Calu3 (cell line): ENCODE data around the gene IQGAP1. TPM values are rescaled to one million over a fixed set of nuclear protein-coding genes. Genes with fewer than 3 reads are reported as not detected.

Experiments
- BruUV-seq: library from RNA; stranded (reverse); fragments of 400-500 nt; replicated peaks from 2 replicates; lab custom pipeline; 2021; lab: Mats Ljungman, UMichigan
- CTCF ChIA-PET: fragments of 300-600 bp; sonication (Branson Sonifier 250); formaldehyde crosslinking; loops from one replicate; lab custom pipeline; 2022; ENCODE audit warnings: antibody characterized with exemption; lab: Charles Lee
- DNase-seq: peaks from one replicate; pipeline ENCODE4 v3.0.0; 2022
- H3K27ac Mint-ChIP-seq: one replicate; pipeline ENCODE4 v1.8.0; 2022; ENCODE audit warnings: mixed read lengths; ENCODE audit not compliant: unreplicated experiment
- H3K27me3 Mint-ChIP-seq: one replicate; pipeline ENCODE4 v1.8.0; 2022; ENCODE audit warnings: mixed read lengths; ENCODE audit not compliant: unreplicated experiment
- H3K36me3 Mint-ChIP-seq: one replicate; pipeline ENCODE4 v1.8.0; 2022; ENCODE audit warnings: mild to moderate bottlenecking, moderate library complexity, mixed read lengths; ENCODE audit not compliant: insufficient read depth, unreplicated experiment
- H3K4me1 Mint-ChIP-seq: one replicate; pipeline ENCODE4 v1.8.0; 2022; ENCODE audit warnings: mild to moderate bottlenecking, low read depth, mixed read lengths; ENCODE audit not compliant: unreplicated experiment
- H3K4me3 Mint-ChIP-seq: one replicate; pipeline ENCODE4 v1.8.0; 2022; ENCODE audit warnings: mild to moderate bottlenecking, low read depth, moderate library complexity, mixed read lengths; ENCODE audit not compliant: unreplicated experiment
- H3K9me3 Mint-ChIP-seq: one replicate; pipeline ENCODE4 v1.8.0; 2022; ENCODE audit warnings: low read depth, mixed read lengths; ENCODE audit not compliant: unreplicated experiment
- intact Hi-C: fragments of 100-400 bp; cut with micrococcal nuclease; formaldehyde crosslinking; loops from one replicate; pipeline ENCODE4 v1.10.0; 2022; ENCODE audit not compliant: unreplicated experiment
- total RNA-seq: library from RNA; stranded (reverse); gene quantifications from 2 replicates; pipeline ENCODE4 v1.2.3, GENCODE V29; 2022
- TF ChIP-seq, protein P1 (sequence below): fragments of 200-600 bp; IDR thresholded peaks from one replicate; pipeline ENCODE4 v1.8.0; 2022; ENCODE audit warnings: antibody characterized with exemption; ENCODE audit not compliant: unreplicated experiment

The IQGAP1 gene
- total RNA-seq, 1 experiment from 2014 or later: 206 TPM

DNA sequence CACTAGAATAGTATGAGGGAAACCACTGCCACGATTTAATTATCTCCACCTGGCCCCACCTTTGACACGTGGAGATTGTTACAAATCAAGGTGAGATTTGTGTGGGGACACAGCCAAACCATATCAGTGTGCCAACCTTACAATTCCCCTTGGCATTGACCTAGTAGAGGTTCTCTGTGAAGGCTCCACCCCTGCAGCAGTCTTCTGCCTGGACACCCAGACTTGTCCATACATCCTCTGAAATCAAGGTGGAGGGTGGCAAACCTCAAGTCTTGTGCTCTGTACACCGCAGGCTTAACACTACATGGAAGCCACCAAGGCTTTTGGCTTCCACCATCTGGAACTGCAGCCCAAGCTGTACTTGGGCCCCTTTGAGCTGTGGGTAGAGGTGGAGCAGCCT, 8.8 kb upstream of the IQGAP1 start:
- Mint-ChIP-seq H3K4me3 (no peak overlapping the region), H3K4me1 (no peaks in the 10 kb centered on the region), H3K27me3 (no peaks in the 10 kb centered on the region), H3K9me3 (peaks cover 7% of the 10 kb centered on the region), H3K27ac (no peak overlapping the region), H3K36me3 (no peaks in the 10 kb centered on the region)
- CTCF ChIA-PET: interaction anchor here (0.6 kb wide), 1 partner anchor 69 kb away, joined by 3 read pairs; no protein-coding TSS in a partner anchor
- no peak for DNase-seq
- TF ChIP-seq, protein P1, sequence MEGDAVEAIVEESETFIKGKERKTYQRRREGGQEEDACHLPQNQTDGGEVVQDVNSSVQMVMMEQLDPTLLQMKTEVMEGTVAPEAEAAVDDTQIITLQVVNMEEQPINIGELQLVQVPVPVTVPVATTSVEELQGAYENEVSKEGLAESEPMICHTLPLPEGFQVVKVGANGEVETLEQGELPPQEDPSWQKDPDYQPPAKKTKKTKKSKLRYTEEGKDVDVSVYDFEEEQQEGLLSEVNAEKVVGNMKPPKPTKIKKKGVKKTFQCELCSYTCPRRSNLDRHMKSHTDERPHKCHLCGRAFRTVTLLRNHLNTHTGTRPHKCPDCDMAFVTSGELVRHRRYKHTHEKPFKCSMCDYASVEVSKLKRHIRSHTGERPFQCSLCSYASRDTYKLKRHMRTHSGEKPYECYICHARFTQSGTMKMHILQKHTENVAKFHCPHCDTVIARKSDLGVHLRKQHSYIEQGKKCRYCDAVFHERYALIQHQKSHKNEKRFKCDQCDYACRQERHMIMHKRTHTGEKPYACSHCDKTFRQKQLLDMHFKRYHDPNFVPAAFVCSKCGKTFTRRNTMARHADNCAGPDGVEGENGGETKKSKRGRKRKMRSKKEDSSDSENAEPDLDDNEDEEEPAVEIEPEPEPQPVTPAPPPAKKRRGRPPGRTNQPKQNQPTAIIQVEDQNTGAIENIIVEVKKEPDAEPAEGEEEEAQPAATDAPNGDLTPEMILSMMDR: no peak
- intact Hi-C loops: no loop called here
- BruUV-seq: no TSS peak

DNA sequence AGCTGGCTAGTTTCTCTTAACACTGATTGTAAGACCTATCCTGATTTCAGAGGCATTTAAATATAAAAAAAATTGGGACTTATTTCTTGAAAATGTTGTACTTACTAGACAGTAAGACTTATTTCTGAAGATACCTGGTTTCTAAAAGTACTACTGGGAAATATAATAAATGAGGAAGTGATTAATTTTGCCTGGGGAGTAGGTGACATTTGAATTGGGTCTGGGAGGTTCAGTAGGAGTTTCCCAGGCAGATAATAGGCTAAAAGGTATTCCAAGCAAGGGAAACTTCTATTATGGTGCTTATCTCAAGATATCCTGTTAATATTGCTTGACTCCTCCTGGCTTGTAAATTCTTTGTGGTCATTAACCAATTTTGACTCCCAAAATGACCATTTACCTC, 6.5 kb upstream of the IQGAP1 start:
- H3K4me1 Mint-ChIP-seq: no peaks in the 10 kb centered on the region
- intact Hi-C loops: no loop called here
- no peaks in the 10 kb centered on the region for H3K27me3 Mint-ChIP-seq
- no TSS peak for BruUV-seq
- H3K4me3 Mint-ChIP-seq: no peak overlapping the region
- no peak for DNase-seq
- CTCF ChIA-PET: interaction anchor here (1.8 kb wide), 1 partner anchor 8 kb away, joined by 4 read pairs; no protein-coding TSS in a partner anchor
- TF ChIP-seq, protein P1: no peak
- H3K9me3 Mint-ChIP-seq: peaks cover 7% of the 10 kb centered on the region
- H3K36me3 Mint-ChIP-seq: no peaks in the 10 kb centered on the region
- H3K27ac Mint-ChIP-seq: no peak overlapping the region

DNA sequence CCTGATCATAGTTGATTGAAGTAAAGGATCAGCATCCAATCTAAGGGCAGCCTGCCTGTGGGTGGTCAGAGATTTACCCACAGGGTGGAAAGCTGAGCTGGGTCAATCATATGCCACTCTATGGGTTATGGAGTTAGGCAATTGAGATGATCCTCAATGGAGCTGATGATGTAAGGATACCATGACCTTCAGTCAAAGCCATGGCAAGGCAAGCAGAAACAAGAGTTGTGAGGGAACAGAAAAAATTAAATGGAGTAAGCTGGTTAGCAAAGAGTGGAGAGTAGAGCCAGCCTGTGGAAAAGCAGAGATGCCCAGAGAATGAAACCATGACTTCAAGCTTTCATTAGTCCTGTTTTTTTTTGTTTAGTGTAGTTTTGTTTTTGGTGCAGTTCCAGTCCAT, 5.7 kb upstream of the IQGAP1 start:
- Mint-ChIP-seq H3K27ac (no peak overlapping the region), H3K27me3 (no peaks in the 10 kb centered on the region), H3K4me1 (no peaks in the 10 kb centered on the region), H3K4me3 (no peak overlapping the region), H3K36me3 (peaks cover 3% of the 10 kb centered on the region), H3K9me3 (peaks cover 7% of the 10 kb centered on the region)
- CTCF ChIA-PET: interaction anchor here (0.7 to 1.8 kb wide), 2 partner anchors 9 to 492 kb away, joined by 4 read pairs; no protein-coding TSS in a partner anchor
- DNase-seq: no peak
- intact Hi-C loops: no loop called here
- BruUV-seq: no TSS peak
- TF ChIP-seq, protein P1: no peak

DNA sequence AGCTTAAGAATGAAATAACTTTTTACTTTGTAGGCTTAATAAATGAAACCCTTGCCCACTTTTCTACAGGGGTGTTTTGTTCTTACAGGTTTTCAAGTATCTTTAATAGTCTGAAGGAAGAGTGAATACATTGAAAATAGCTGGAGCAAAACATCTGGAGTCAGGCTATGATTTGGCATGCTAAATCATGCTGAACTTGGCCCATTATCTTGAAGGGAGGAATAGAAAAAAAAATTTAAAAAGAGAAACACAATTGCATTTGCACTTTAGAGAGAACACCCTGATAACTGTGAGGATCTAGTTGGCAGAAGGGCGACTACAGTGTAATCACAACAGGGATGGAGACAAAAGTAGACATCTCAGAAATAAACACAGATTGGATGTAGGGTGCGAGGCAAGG, 1.8 kb upstream of the IQGAP1 start:
- H3K4me3 Mint-ChIP-seq: no peak overlapping the region
- intact Hi-C loops: no loop called here

More for the DNA sequence above, 1.8 kb upstream of the IQGAP1 start:
- Mint-ChIP-seq H3K27me3 (no peaks in the 10 kb centered on the region), H3K4me1 (peaks cover 26% of the 10 kb centered on the region), H3K27ac (peak overlapping the region; percentile 5), H3K9me3 (no peaks in the 10 kb centered on the region), H3K36me3 (peaks cover 39% of the 10 kb centered on the region)
- BruUV-seq: no TSS peak
- no peak for DNase-seq
- CTCF ChIA-PET: interaction anchor here (1.3 kb wide), 1 partner anchor 11 kb away, joined by 3 read pairs; no protein-coding TSS in a partner anchor
- TF ChIP-seq, protein P1: no peak
